ENCODE data around the gene HTR2B. TPM values are rescaled to one million over a fixed set of nuclear protein-coding genes. Genes with fewer than 3 reads are reported as not detected.

HTR2B gene
- total RNA-seq, 3 donors from 2014 or later, result 0.17 to 4.1 (median 0.22) TPM

- no peak for TF ChIP-seq CTCF (IDR thresholded peaks at IDR 0.05)
- ATAC-seq (no peak), DNase-seq (no peak)
- Histone ChIP-seq H3K9me3 (no peaks in the 10 kb centered on the region), H3K36me3 (ENCODE audit: low read depth) (no peaks in the 10 kb centered on the region), H3K4me3 (no peak overlapping the region), H3K4me1 (ENCODE audit: low read depth) (no peaks in the 10 kb centered on the region)
- intact Hi-C loops (cut with DNase I, micrococcal nuclease), result no loop called here
Measured at GRCh38 chr2:231132129-231132528, 7.3 kb upstream of the HTR2B start.

GRCh38 chr2:231130336-231131056 lies 5.7 kb upstream of the HTR2B start:
- intact Hi-C loops (cut with DNase I, micrococcal nuclease), result no loop called here
- TF ChIP-seq CTCF (IDR thresholded peaks at IDR 0.05), result no peak
- no peak for ATAC-seq
- Histone ChIP-seq H3K9me3 (no peaks in the 10 kb centered on the region), H3K4me3 (no peak overlapping the region), H3K4me1 (ENCODE audit: low read depth) (no peaks in the 10 kb centered on the region), H3K36me3 (ENCODE audit: low read depth) (no peaks in the 10 kb centered on the region)
- DNase-seq, result no peak

GRCh38 chr2:231129216-231129615 lies 4.4 kb upstream of the HTR2B start:
- intact Hi-C loops (cut with DNase I, micrococcal nuclease), result no loop called here
- no peak for DNase-seq

GRCh38 chr2:231128541-231128940 lies 3.7 kb upstream of the HTR2B start:
- no peaks in the 10 kb centered on the region for H3K4me1 ChIP-seq (ENCODE audit: low read depth)
- intact Hi-C loops (cut with DNase I, micrococcal nuclease), result no loop called here
- no peak for DNase-seq
- H3K4me3 ChIP-seq, result no peak overlapping the region
- H3K9me3 ChIP-seq, result no peaks in the 10 kb centered on the region
- H3K36me3 ChIP-seq (ENCODE audit: low read depth), result no peaks in the 10 kb centered on the region
- no peak for ATAC-seq
- no peak for TF ChIP-seq CTCF (IDR thresholded peaks at IDR 0.05)

More at GRCh38 chr2:231129216-231129615, 4.4 kb upstream of the HTR2B start:
- H3K9me3 ChIP-seq, result no peaks in the 10 kb centered on the region
- H3K4me1 ChIP-seq (ENCODE audit: low read depth), result no peaks in the 10 kb centered on the region
- no peak for ATAC-seq
- H3K4me3 ChIP-seq, result no peak overlapping the region
- TF ChIP-seq CTCF (IDR thresholded peaks at IDR 0.05), result no peak
- H3K36me3 ChIP-seq (ENCODE audit: low read depth), result no peaks in the 10 kb centered on the region

GRCh38 chr2:231127936-231128335 lies 3.1 kb upstream of the HTR2B start:
- intact Hi-C loops (cut with DNase I, micrococcal nuclease), result no loop called here
- no peaks in the 10 kb centered on the region for H3K4me1 ChIP-seq (ENCODE audit: low read depth)
- no peaks in the 10 kb centered on the region for H3K36me3 ChIP-seq (ENCODE audit: low read depth)
- DNase-seq (no peak), ATAC-seq (no peak)
- no peak overlapping the region for H3K4me3 ChIP-seq
- TF ChIP-seq CTCF (IDR thresholded peaks at IDR 0.05), result no peak
- no peaks in the 10 kb centered on the region for H3K9me3 ChIP-seq
